WTC11 (cell line): ENCODE measurements around the gene IFNA2. TPM values are rescaled to one million over a fixed set of nuclear protein-coding genes. Genes with fewer than 3 reads are reported as not detected.

Experiments
- ATAC-seq: fragments of 200-7000 bp; cut with Tn5 transposase; 2 replicates; pipeline ENCODE4 v1.10.0; 2021; ENCODE audit warnings: mild to moderate bottlenecking, moderate library complexity
- CTCF ChIA-PET: fragments of 300-600 bp; sonication (Branson Sonifier 250); formaldehyde crosslinking; loops from one replicate; lab custom pipeline; 2021; ENCODE audit warnings: antibody characterized with exemption; lab: Charles Lee
- POLR2A ChIA-PET: fragments of 350-600 bp; sonication (Branson Sonifier 250); formaldehyde crosslinking; loops from one replicate; lab custom pipeline; 2021; ENCODE audit warnings: antibody characterized with exemption; lab: Charles Lee
- DNase-seq: peaks from one replicate; pipeline ENCODE4 v3.0.0; 2021; ENCODE audit warnings: low spot score
- H3K27ac Mint-ChIP-seq: 2 replicates; pipeline ENCODE4 v1.8.0; 2021; ENCODE audit warnings: mixed read lengths
- H3K27me3 Mint-ChIP-seq: 2 replicates; pipeline ENCODE4 v1.8.0; 2021; ENCODE audit warnings: low read depth, mild to moderate bottlenecking, moderate library complexity, mixed read lengths
- H3K36me3 Mint-ChIP-seq: 2 replicates; pipeline ENCODE4 v1.8.0; 2021; ENCODE audit warnings: mixed read lengths
- H3K4me1 Mint-ChIP-seq: 2 replicates; pipeline ENCODE4 v1.8.0; 2022; ENCODE audit warnings: mixed read lengths
- H3K4me3 Mint-ChIP-seq: 2 replicates; pipeline ENCODE4 v1.8.0; 2021; ENCODE audit warnings: mild to moderate bottlenecking, moderate library complexity, mixed read lengths
- H3K9me3 Mint-ChIP-seq: 2 replicates; pipeline ENCODE4 v1.8.0; 2021; ENCODE audit warnings: mixed read lengths
- ATF1 ChIP-seq: sonication (generic); formaldehyde crosslinking; IDR thresholded peaks from 2 replicates; pipeline ENCODE4 v1.8.1; 2023; ENCODE audit warnings: mild to moderate bottlenecking, moderate library complexity, missing genetic modification reagents
- CREB1 ChIP-seq: sonication (generic); formaldehyde crosslinking; IDR thresholded peaks from 2 replicates; pipeline ENCODE4 v1.8.0; 2023; ENCODE audit warnings: mild to moderate bottlenecking, missing genetic modification reagents
- E2F4 ChIP-seq: sonication (generic); formaldehyde crosslinking; IDR thresholded peaks from 2 replicates; pipeline ENCODE4 v1.8.1; 2022; ENCODE audit warnings: low read depth, mild to moderate bottlenecking, moderate library complexity, missing genetic modification reagents, borderline replicate concordance
- E2F5 ChIP-seq: sonication (generic); formaldehyde crosslinking; IDR thresholded peaks from 2 replicates; pipeline ENCODE4 v1.8.1; 2022; ENCODE audit warnings: mild to moderate bottlenecking, moderate library complexity, missing genetic modification reagents
- EMX1 ChIP-seq: fragments of 250-450 bp; sonication (Bioruptor Pico); IDR thresholded peaks from 2 replicates; pipeline ENCODE4 v1.8.0; 2021; ENCODE audit warnings: mild to moderate bottlenecking
- ETV6 ChIP-seq: sonication (generic); formaldehyde crosslinking; IDR thresholded peaks from 2 replicates; pipeline ENCODE4 v1.8.1; 2022; ENCODE audit warnings: mild to moderate bottlenecking, missing genetic modification reagents
- FOXP1 ChIP-seq: sonication (generic); formaldehyde crosslinking; IDR thresholded peaks from 2 replicates; pipeline ENCODE4 v1.8.0; 2022; ENCODE audit warnings: missing genetic modification reagents, mild to moderate bottlenecking, moderate library complexity, borderline replicate concordance
- GRHL2 ChIP-seq: fragments of 250-450 bp; sonication (Bioruptor Pico); IDR thresholded peaks from 2 replicates; pipeline ENCODE4 v1.8.0; 2022; ENCODE audit warnings: mild to moderate bottlenecking, moderate library complexity; ENCODE audit not compliant: insufficient replicate concordance, severe bottlenecking
- JUN ChIP-seq: sonication (generic); formaldehyde crosslinking; IDR thresholded peaks from 2 replicates; pipeline ENCODE4 v1.8.0; 2023; ENCODE audit warnings: mild to moderate bottlenecking, missing genetic modification reagents
- MLX ChIP-seq: sonication (generic); formaldehyde crosslinking; IDR thresholded peaks from 2 replicates; pipeline ENCODE4 v1.8.1; 2023; ENCODE audit warnings: mild to moderate bottlenecking, missing genetic modification reagents, moderate library complexity
- MYBL2 ChIP-seq: sonication (generic); formaldehyde crosslinking; IDR thresholded peaks from 2 replicates; pipeline ENCODE4 v1.8.1; 2023; ENCODE audit warnings: mild to moderate bottlenecking, moderate library complexity, missing genetic modification reagents
- NFATC4 ChIP-seq: fragments of 250-450 bp; sonication (Bioruptor Pico); IDR thresholded peaks from 2 replicates; pipeline ENCODE4 v1.9.0; 2021; ENCODE audit warnings: mild to moderate bottlenecking
- NFYB ChIP-seq: sonication (generic); formaldehyde crosslinking; conservative IDR thresholded peaks from 2 replicates; pipeline ENCODE4 v1.8.0; 2022; ENCODE audit warnings: low read depth, missing genetic modification reagents
- PRRX2 ChIP-seq: fragments of 250-450 bp; sonication (Bioruptor Pico); IDR thresholded peaks from 2 replicates; pipeline ENCODE4 v1.8.0; 2021; ENCODE audit warnings: mild to moderate bottlenecking
- TCF7 ChIP-seq: sonication (generic); formaldehyde crosslinking; IDR thresholded peaks from 2 replicates; pipeline ENCODE4 v1.8.0; 2022; ENCODE audit warnings: mild to moderate bottlenecking, low read depth, missing genetic modification reagents, moderate library complexity
- TEAD1 ChIP-seq: sonication (generic); formaldehyde crosslinking; IDR thresholded peaks from 2 replicates; pipeline ENCODE4 v1.8.0; 2022; ENCODE audit warnings: mild to moderate bottlenecking, missing genetic modification reagents
- TEAD4 ChIP-seq: sonication (generic); formaldehyde crosslinking; IDR thresholded peaks from 2 replicates; pipeline ENCODE4 v1.8.0; 2022; ENCODE audit warnings: mild to moderate bottlenecking, missing genetic modification reagents
- USF1 ChIP-seq: sonication (generic); formaldehyde crosslinking; IDR thresholded peaks from 2 replicates; pipeline ENCODE4 v1.8.0; 2022; ENCODE audit warnings: mild to moderate bottlenecking, missing genetic modification reagents
- ZBTB43 ChIP-seq: sonication (generic); formaldehyde crosslinking; IDR thresholded peaks from 2 replicates; pipeline ENCODE4 v1.8.1; 2023; ENCODE audit warnings: mild to moderate bottlenecking, missing genetic modification reagents
- ZMAT4 ChIP-seq: fragments of 250-450 bp; sonication (Bioruptor Pico); IDR thresholded peaks from 2 replicates; pipeline ENCODE4 v1.9.0; 2021; ENCODE audit warnings: mild to moderate bottlenecking
- ZNF138 ChIP-seq: sonication (generic); formaldehyde crosslinking; conservative IDR thresholded peaks from 2 replicates; pipeline ENCODE4 v1.8.1; 2022; ENCODE audit warnings: mild to moderate bottlenecking, moderate library complexity, missing genetic modification reagents
- ZNF219 ChIP-seq: sonication (generic); formaldehyde crosslinking; IDR thresholded peaks from 2 replicates; pipeline ENCODE4 v1.8.0; 2023; ENCODE audit warnings: missing genetic modification reagents, mild to moderate bottlenecking, borderline replicate concordance
- ZNF263 ChIP-seq: sonication (generic); formaldehyde crosslinking; IDR thresholded peaks from 2 replicates; pipeline ENCODE4 v1.8.1; 2022; ENCODE audit warnings: low read depth, mild to moderate bottlenecking, moderate library complexity, missing genetic modification reagents
- ZNF317 ChIP-seq: sonication (generic); formaldehyde crosslinking; IDR thresholded peaks from 2 replicates; pipeline ENCODE4 v1.8.1; 2023; ENCODE audit warnings: low read depth, mild to moderate bottlenecking, moderate library complexity, missing genetic modification reagents, borderline replicate concordance
- ZNF671 ChIP-seq: fragments of 250-450 bp; sonication (Bioruptor Pico); IDR thresholded peaks from 2 replicates; pipeline ENCODE4 v1.8.0; 2021; ENCODE audit warnings: mild to moderate bottlenecking
- ZSCAN18 ChIP-seq: fragments of 250-450 bp; sonication (Bioruptor Pico); IDR thresholded peaks from 2 replicates; pipeline ENCODE4 v2.1.2; 2022; ENCODE audit warnings: mild to moderate bottlenecking, moderate library complexity
- total RNA-seq: library from RNA; stranded (reverse); gene quantifications from 3 replicates; pipeline ENCODE4 v1.2.3, GENCODE V29; 2021

IFNA2 gene
- total RNA-seq, 1 experiment from 2014 or later = not detected

- TF ChIP-seq ZMAT4 = no peak
- TF ChIP-seq TCF7 = no peak
- TF ChIP-seq USF1 (CRISPR knock-in tag) = no peak
- no peak for TF ChIP-seq E2F5 (CRISPR knock-in tag)
- 0 out of 2 replicates have a peak, but pooled peaks have one; percentile 36 for TF ChIP-seq PRRX2 (CRISPR knock-in tag)
- TF ChIP-seq GRHL2 (CRISPR knock-in tag) = no peak
- no peak for TF ChIP-seq E2F4
- TF ChIP-seq JUN (CRISPR knock-in tag) = no peak
- TF ChIP-seq ETV6 (CRISPR knock-in tag) = no peak
- TF ChIP-seq ZBTB43 (CRISPR knock-in tag) = no peak
These were observed 17.4 kb upstream of the IFNA2 start (continued) for GRCh38 chr9:21402386-21403251.

- no peaks in the 10 kb centered on the region for H3K36me3 Mint-ChIP-seq
- no peak overlapping the region for H3K4me3 Mint-ChIP-seq
- no peaks in the 10 kb centered on the region for H3K9me3 Mint-ChIP-seq
- ATAC-seq = no peak
- H3K27me3 Mint-ChIP-seq = peaks cover 66% of the 10 kb centered on the region
- CTCF ChIA-PET = no interaction called here
- TF ChIP-seq ZNF671 (CRISPR knock-in tag) = no peak
- no peak for TF ChIP-seq ZBTB43 (CRISPR knock-in tag)
- TF ChIP-seq ZNF317 (CRISPR knock-in tag) = no peak
- TF ChIP-seq ATF1 (CRISPR knock-in tag) = no peak
- TF ChIP-seq MLX (CRISPR knock-in tag) = no peak
- no peak for TF ChIP-seq FOXP1
- TF ChIP-seq EMX1 = no peak
- no peak for TF ChIP-seq NFYB (CRISPR knock-in tag)
- no peak for TF ChIP-seq TEAD1
- no peak for TF ChIP-seq TEAD4 (CRISPR knock-in tag)
- TF ChIP-seq NFATC4 (CRISPR knock-in tag) = no peak
- no peak for TF ChIP-seq E2F4
- no peak for TF ChIP-seq ZSCAN18 (CRISPR knock-in tag)
- TF ChIP-seq MYBL2 = no peak
- TF ChIP-seq CREB1 (CRISPR knock-in tag) = no peak
- no peak for TF ChIP-seq ZMAT4
- no peak for TF ChIP-seq ZNF138 (CRISPR knock-in tag)
- no peak for TF ChIP-seq ZNF263 (CRISPR knock-in tag)
- TF ChIP-seq ZNF219 (CRISPR knock-in tag) = no peak
- TF ChIP-seq, all 79 proteins: peak for 0
- peaks cover 7% of the 10 kb centered on the region for H3K4me1 Mint-ChIP-seq
- no peak for DNase-seq
- H3K27ac Mint-ChIP-seq = no peak overlapping the region
- POLR2A ChIA-PET = no interaction called here
These were observed 14.8 kb upstream of the IFNA2 start for GRCh38 chr9:21399956-21400355.
